Upper lobe of right lung (tissue), 1 donor: ENCODE data around the gene EIF1. TPM values are rescaled to one million over a fixed set of nuclear protein-coding genes. Genes with fewer than 3 reads are reported as not detected.

ENCODE experiments used
- ATAC-seq: fragments of 200-7000 bp; cut with Tn5 transposase; one replicate; pipeline ENCODE4 v1.9.1; 2020; ENCODE audit warnings: mild to moderate bottlenecking, moderate library complexity
- DNase-seq: peaks from one replicate; pipeline ENCODE4 v3.0.0-alpha.2; 2020
- H3K27ac ChIP-seq: fragments of 200-600 bp; one replicate; pipeline ENCODE4 v1.8.0; 2022
- H3K27me3 ChIP-seq: fragments of 200-600 bp; one replicate; pipeline ENCODE4 v1.8.0; 2022; ENCODE audit warnings: mild to moderate bottlenecking
- H3K36me3 ChIP-seq: fragments of 200-600 bp; one replicate; pipeline ENCODE4 v1.8.0; 2022
- H3K4me1 ChIP-seq: fragments of 200-600 bp; one replicate; pipeline ENCODE4 v1.8.0; 2022
- H3K4me3 ChIP-seq: fragments of 200-600 bp; one replicate; pipeline ENCODE4 v1.8.0; 2022; ENCODE audit warnings: mild to moderate bottlenecking
- H3K9me3 ChIP-seq: fragments of 200-600 bp; one replicate; pipeline ENCODE4 v1.8.0; 2022
- CTCF ChIP-seq: fragments of 200-600 bp; IDR thresholded peaks from one replicate; pipeline ENCODE4 v1.8.0; 2022; ENCODE audit warnings: antibody characterized with exemption
- intact Hi-C: fragments of 100-400 bp; cut with DNase I; formaldehyde crosslinking; loops from one replicate; pipeline ENCODE4 v1.11.0; 2022
- total RNA-seq: library from RNA; stranded (reverse); fragmentation: NEBNext Ultra II Directional; extraction: Animal tissue kit (Norgen Biotek cat#: 25700); gene quantifications from one replicate; pipeline ENCODE4 v1.2.1, GENCODE V29; 2021
- donor health status: DM: no; HTN: yes; CAD: no; lungs with severe emphysema.

The EIF1 gene
- total RNA-seq, 1 donor from 2014 or later = 974 TPM

- intact Hi-C loops = no loop called here
- H3K9me3 ChIP-seq = no peaks in the 10 kb centered on the region
- H3K4me1 ChIP-seq = no peaks in the 10 kb centered on the region
- TF ChIP-seq CTCF = no peak
- DNase-seq = no peak
- H3K27ac ChIP-seq = no peak overlapping the region
- no peaks in the 10 kb centered on the region for H3K27me3 ChIP-seq
- H3K36me3 ChIP-seq = no peaks in the 10 kb centered on the region
- ATAC-seq = no peak
- H3K4me3 ChIP-seq = no peak overlapping the region
These were observed 29.1 kb upstream of the EIF1 start for GRCh38 chr17:41659427-41660212.

- Histone ChIP-seq H3K36me3 (no peaks in the 10 kb centered on the region), H3K4me1 (no peaks in the 10 kb centered on the region), H3K9me3 (no peaks in the 10 kb centered on the region), H3K27me3 (no peaks in the 10 kb centered on the region), H3K27ac (no peak overlapping the region), H3K4me3 (no peak overlapping the region)
- ATAC-seq = no peak
- intact Hi-C loops = no loop called here
- no peak for TF ChIP-seq CTCF
- no peak for DNase-seq
These were observed 28.4 kb upstream of the EIF1 start for GRCh38 chr17:41660221-41660711.

- TF ChIP-seq CTCF = no peak
- H3K27me3 ChIP-seq = no peaks in the 10 kb centered on the region
- no peaks in the 10 kb centered on the region for H3K9me3 ChIP-seq
- H3K4me3 ChIP-seq = no peak overlapping the region
- intact Hi-C loops = no loop called here
- H3K4me1 ChIP-seq = peaks cover 24% of the 10 kb centered on the region
- H3K27ac ChIP-seq = no peak overlapping the region
- ATAC-seq (no peak), DNase-seq (no peak)
- no peaks in the 10 kb centered on the region for H3K36me3 ChIP-seq
These were observed 25.1 kb upstream of the EIF1 start for GRCh38 chr17:41663451-41664171.

GRCh38 chr17:41664172-41664457, 24.6 kb upstream of the EIF1 start:
- TF ChIP-seq CTCF = no peak
- no peak for DNase-seq
- no peaks in the 10 kb centered on the region for H3K36me3 ChIP-seq
- no peak overlapping the region for H3K4me3 ChIP-seq
- no peak for ATAC-seq
- H3K4me1 ChIP-seq = peaks cover 24% of the 10 kb centered on the region
- no peak overlapping the region for H3K27ac ChIP-seq
- intact Hi-C loops = no loop called here
- no peaks in the 10 kb centered on the region for H3K9me3 ChIP-seq
- H3K27me3 ChIP-seq = no peaks in the 10 kb centered on the region

- intact Hi-C loops = no loop called here
- ATAC-seq (no peak), DNase-seq (no peak)
- H3K9me3 ChIP-seq = no peaks in the 10 kb centered on the region
- H3K4me3 ChIP-seq = peak overlapping the region; percentile 56
- H3K27ac ChIP-seq = no peak overlapping the region
- TF ChIP-seq CTCF = no peak
- H3K36me3 ChIP-seq = no peaks in the 10 kb centered on the region
- peaks cover 24% of the 10 kb centered on the region for H3K4me1 ChIP-seq
- no peaks in the 10 kb centered on the region for H3K27me3 ChIP-seq
These were observed 23.8 kb upstream of the EIF1 start for GRCh38 chr17:41664587-41665565.
